ENCODE data around the gene SMPD1.
A peak's percentile ranks its signal among the peaks of the same experiment; 100 is the strongest.

Gene SMPD1

GRCh38 chr11:6411594-6412031, 21.3 kb downstream of the SMPD1 start:
- no peak overlapping the region for H3K27ac ChIP-seq
- H3K9me3 ChIP-seq = no peaks in the 10 kb centered on the region
- no peaks in the 10 kb centered on the region for H3K36me3 ChIP-seq
- H3K27me3 ChIP-seq = peaks cover 15% of the 10 kb centered on the region
- no peak overlapping the region for H3K4me3 ChIP-seq (ENCODE audit: low read depth in 1 of 2, low read length in 1 of 2)
- no peak for TF ChIP-seq CTCF (IDR thresholded peaks at IDR 0.05)
- peaks cover 0 to 13% of the 10 kb centered on the region in 2 experiments for H3K4me1 ChIP-seq (ENCODE audit: control insufficient read depth in 1 of 2, insufficient read depth in 1 of 2, low read depth in 1 of 2, low read length in 1 of 2)

GRCh38 chr11:6413791-6414201, 23.5 kb downstream of the SMPD1 start:
- Histone ChIP-seq H3K4me3 (ENCODE audit: low read depth in 1 of 2, low read length in 1 of 2) (no peak overlapping the region), H3K27ac (no peak overlapping the region), H3K9me3 (no peaks in the 10 kb centered on the region), H3K27me3 (peaks cover 37% of the 10 kb centered on the region), H3K4me1 (ENCODE audit: control insufficient read depth in 1 of 2, insufficient read depth in 1 of 2, low read depth in 1 of 2, low read length in 1 of 2) (peaks cover 0 to 18% of the 10 kb centered on the region in 2 experiments), H3K36me3 (no peaks in the 10 kb centered on the region)
- no peak for TF ChIP-seq CTCF (IDR thresholded peaks at IDR 0.05)

GRCh38 chr11:6414874-6415328, 24.6 kb downstream of the SMPD1 start:
- H3K4me1 ChIP-seq (ENCODE audit: control insufficient read depth in 1 of 2, insufficient read depth in 1 of 2, low read depth in 1 of 2, low read length in 1 of 2) = peaks cover 6 to 27% of the 10 kb centered on the region in 2 experiments
- H3K36me3 ChIP-seq = no peaks in the 10 kb centered on the region
- H3K27me3 ChIP-seq = peaks cover 48% of the 10 kb centered on the region
- H3K4me3 ChIP-seq (ENCODE audit: low read depth in 1 of 2, low read length in 1 of 2) = no peak overlapping the region
- H3K27ac ChIP-seq = no peak overlapping the region
- no peaks in the 10 kb centered on the region for H3K9me3 ChIP-seq
- no peak for TF ChIP-seq CTCF (IDR thresholded peaks at IDR 0.05)

- no peak overlapping the region for H3K4me3 ChIP-seq (ENCODE audit: low read depth in 1 of 2, low read length in 1 of 2)
- H3K27me3 ChIP-seq = peaks cover 57% of the 10 kb centered on the region
- no peaks in the 10 kb centered on the region for H3K36me3 ChIP-seq
- H3K27ac ChIP-seq = no peak overlapping the region
- no peak for TF ChIP-seq CTCF (IDR thresholded peaks at IDR 0.05)
- peaks cover 6 to 27% of the 10 kb centered on the region in 2 experiments for H3K4me1 ChIP-seq (ENCODE audit: control insufficient read depth in 1 of 2, insufficient read depth in 1 of 2, low read depth in 1 of 2, low read length in 1 of 2)
- H3K9me3 ChIP-seq = no peaks in the 10 kb centered on the region
Measured at GRCh38 chr11:6415797-6416196, 25.5 kb downstream of the SMPD1 start.

GRCh38 chr11:6417907-6418556, 27.8 kb downstream of the SMPD1 start:
- no peaks in the 10 kb centered on the region for H3K36me3 ChIP-seq
- H3K27ac ChIP-seq = no peak overlapping the region
- TF ChIP-seq CTCF (IDR thresholded peaks at IDR 0.05) = no peak
- H3K4me3 ChIP-seq (ENCODE audit: low read depth in 1 of 2, low read length in 1 of 2) = peak overlapping the region in 1 of 2 experiments; percentile 65
- H3K4me1 ChIP-seq (ENCODE audit: control insufficient read depth in 1 of 2, insufficient read depth in 1 of 2, low read depth in 1 of 2, low read length in 1 of 2) = peaks cover 6 to 27% of the 10 kb centered on the region in 2 experiments
- no peaks in the 10 kb centered on the region for H3K9me3 ChIP-seq
- H3K27me3 ChIP-seq = peaks cover 79% of the 10 kb centered on the region
